ENCODE measurements around the gene CCDC88C. TPM values are rescaled to one million over a fixed set of nuclear protein-coding genes. Genes with fewer than 3 reads are reported as not detected.
A peak's percentile ranks its signal among the peaks of the same experiment; 100 is the strongest.
"Not testable (repeated sequence)": the region's sequence is repeated elsewhere in the genome, so short reads cannot be mapped to it uniquely, and the experiment has no call there.

The CCDC88C gene
- total RNA-seq, 1 donor from 2014 or later: 8.2 TPM

DNA sequence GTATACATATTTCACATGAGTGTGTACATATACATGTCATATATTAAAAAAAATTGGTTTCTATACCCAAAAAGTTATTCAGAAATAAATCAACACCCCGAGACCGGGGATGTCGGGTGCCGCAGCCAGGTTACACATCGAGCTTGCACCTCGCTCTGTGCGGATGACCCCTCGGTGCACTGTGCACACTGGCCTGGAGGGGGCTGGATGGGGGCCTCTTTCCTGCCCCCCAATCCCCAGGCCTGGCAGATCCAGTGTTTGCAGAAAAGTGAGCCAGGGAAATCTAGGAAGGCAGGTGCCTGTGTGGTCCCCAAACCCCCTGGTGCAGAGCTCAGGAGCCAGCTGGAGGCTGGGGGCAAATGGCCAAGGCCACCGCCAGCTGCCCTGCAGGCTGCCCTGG is 146.0 kb downstream of the CCDC88C start:
- no peak for DNase-seq (ENCODE audit: low read depth)

DNA sequence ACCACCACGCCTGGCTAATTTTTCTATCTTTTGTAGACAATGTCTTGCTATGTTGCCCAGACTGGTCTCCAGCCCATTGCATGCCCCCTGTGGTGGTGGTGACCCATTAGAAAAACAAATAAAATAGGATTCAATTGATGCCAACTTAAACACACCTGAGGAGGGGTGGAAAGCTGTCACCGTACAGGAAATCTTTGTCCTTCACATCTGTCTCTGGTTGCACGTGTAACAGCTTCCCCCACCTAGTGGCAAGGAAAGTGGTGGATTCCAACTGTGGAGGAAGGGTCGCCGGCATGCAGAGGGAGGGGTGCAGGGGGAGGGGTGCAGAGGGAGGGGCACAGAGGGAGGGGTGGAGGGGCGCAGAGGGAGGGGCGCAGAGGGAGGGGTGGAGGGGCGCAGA is 147.0 kb downstream of the CCDC88C start:
- no peak for DNase-seq (ENCODE audit: low read depth)

DNA sequence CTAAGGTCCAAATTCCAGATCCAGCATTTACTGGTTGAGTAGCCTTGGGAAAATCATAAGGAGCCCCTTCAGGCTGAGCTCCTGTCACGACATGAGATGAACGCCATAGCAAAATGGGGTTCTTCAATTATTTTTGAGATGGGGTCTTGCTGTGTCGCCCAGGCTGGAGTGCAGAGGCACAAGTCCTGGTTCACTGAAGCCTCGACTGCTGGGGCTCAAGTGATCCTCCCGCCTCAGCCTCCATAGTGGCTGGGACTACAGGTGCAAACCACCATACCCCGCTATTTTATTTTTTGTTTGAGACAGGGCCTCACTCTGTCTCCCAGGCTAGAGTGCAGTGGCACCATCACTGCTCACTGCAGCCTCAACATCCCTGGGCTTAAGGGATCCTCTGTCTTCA is 147.4 kb downstream of the CCDC88C start:
- DNase-seq (ENCODE audit: low read depth): no peak

DNA sequence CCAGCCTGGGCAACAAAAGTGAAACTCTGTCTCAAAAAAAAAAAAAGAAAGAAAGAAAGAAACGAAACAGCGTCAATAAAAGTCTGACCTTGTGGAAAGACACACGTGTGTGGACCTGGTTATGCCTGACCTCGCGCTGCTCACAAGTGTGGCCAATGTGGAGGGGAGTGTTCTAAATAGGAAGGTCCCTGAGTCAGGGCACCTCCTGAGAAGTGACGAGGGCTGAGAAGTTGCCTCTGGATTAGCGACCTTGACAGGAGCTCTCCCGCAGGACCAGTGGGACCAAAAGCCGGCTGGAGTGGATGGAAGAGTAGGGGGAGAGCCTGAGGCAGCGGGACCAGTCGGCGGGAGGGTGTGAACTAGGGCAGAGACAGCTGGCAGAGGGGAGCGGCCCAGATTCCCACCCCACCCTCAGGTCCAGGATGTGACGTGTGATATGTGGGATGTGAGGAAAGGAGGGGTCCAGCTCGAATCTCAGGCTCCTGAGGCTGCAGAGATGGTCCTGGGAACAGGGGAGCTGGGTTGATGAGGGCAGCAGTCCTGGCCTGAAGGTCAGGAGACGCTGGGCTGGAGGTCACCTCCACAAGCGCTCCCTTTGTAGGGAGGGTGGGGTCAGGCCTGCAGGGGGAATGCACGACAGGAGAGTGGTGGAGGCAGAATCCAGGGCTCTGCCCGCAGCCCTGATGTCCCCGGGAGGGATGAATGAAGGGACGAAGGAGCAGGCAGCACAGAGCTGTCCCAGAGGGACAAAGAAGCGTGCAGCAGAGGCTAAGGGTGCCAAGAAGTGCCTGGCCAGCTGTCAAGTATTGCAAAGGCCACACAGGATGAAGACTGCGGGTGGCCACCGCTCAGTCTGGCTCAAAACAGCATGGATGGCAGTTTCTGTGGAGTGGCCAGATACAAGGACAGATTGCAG is 148.3 kb downstream of the CCDC88C start:
- no peak for DNase-seq (ENCODE audit: low read depth)

DNA sequence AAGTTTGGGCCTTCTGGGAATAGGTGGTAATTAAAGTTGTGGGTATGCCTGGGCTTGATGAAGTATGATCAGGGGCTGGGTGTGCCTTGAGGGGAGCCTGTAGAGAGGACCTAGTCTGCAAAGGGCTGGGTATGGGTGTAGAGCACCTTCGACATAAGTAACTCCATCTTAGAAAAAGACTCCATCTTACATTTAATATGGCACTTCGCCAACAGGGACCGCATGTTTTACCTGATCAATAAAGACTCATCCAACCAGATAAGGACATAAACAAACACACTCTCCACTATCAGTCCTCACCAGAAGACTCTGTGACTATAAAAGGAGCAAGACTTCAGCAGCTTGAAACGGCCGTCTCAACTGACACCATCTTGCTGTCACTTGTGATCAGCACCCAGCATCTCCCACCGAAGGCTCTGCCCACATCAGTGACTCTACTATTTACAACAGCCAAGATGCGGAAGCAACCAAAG is 149.6 kb downstream of the CCDC88C start:
- no peak for DNase-seq (ENCODE audit: low read depth)

DNA sequence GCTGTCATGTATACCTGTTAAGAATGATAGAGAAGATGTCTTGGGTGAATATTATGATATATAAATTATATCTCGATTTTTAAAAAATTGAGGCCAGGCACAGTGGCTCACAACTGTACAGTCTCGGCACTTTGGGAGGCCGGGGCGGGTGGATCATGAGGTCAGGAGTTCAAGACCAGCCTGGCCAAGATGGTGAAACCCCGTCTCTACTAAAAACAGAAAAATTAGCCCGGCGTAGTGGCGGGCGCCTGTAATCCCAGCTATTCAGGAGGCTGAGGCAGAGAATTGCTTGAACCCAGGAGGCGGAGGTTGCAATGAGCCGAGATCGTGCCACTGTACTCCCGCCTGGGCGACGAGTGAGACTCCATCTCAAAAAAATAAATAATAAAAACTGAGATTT is 151.3 kb downstream of the CCDC88C start:
- DNase-seq (ENCODE audit: low read depth): not testable (repeated sequence)

DNA sequence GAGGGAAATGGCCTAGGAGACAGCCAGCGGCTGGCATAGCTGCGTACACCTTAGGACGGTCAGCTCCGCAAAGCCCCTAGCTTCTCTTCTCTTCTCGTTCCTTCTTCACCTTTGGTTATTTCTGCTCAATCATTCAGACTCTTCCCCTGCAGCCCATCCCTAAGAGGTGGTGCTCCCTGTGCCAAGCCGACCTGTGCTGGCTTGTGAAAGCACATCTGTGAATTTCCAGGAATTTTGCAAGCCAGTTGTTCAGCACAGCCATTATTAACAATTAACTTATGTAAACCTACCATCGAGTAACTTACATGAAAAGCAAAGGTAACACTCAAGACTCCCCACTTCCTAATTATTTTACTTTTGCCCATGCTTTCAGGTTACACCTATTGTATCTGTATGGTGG is 152.2 kb downstream of the CCDC88C start:
- no peak for DNase-seq (ENCODE audit: low read depth)

DNA sequence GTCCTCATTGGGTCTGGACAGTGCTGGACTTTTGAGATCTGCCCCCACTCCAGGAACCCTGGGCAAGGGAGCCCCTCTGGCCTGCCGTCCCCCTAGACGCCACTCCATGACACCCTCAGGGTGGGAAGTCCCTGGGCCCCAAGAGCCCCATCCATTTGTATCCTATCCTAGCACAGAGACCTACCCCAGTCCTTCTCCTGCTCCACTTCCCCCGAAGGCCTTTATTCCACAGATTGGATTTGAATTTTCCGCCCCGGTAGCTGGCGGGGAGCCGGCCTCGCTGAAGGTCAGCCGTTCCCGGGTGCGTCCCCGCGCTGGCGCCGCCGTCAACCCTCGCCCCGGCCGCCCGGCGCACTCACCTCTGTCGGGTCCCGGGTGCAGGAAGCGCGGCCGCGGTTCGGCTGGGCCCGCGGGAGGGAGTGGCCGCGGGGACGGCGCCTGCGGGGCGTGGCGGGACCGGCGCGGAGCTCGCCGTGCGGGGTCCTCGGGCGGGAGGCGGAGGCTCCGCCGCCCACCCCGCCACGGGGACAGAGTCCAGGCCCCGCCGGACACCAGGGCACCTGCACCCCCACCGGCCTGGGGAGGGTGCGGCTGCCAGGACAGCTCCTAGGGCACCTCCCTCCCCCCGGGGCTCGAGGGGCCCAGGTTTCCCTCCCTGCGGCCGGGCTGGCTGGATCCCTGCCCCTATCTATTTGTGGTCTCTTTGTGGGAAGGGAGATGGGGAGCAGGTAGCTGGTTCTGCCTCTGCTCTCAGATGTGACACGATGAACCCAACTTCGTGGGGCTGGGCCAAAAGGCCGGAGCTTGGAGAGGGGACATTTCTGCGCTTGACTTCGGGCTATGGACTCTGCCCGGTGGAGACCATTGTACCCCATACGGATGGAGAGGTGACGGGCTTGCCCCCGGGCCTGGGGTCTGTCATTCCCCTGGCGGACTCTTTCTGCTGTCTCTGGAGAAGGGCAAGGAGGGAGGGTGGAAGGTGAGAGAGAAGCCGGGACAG is 153.2 kb downstream of the CCDC88C start:
- DNase-seq (ENCODE audit: low read depth): no peak

DNA sequence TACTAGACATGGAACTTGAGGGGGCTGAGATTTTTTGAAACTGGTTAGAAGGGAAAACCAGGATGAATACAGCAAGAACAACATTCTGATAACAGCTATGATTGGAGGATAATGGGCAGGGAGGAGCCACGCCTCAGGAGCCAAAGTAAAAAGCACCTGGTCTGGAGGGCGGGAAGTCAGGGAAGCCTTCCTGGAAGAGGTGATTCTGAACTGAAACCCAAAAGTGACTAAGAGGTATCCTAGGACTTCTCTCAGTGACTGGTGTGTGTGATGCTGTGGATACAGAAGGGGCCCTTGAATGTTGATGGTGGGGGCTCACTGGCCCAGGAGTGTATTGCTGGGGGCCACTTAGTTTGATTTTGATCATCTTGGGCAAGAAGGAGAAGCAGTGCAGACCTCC is 154.3 kb downstream of the CCDC88C start:
- DNase-seq (ENCODE audit: low read depth): no peak

DNA sequence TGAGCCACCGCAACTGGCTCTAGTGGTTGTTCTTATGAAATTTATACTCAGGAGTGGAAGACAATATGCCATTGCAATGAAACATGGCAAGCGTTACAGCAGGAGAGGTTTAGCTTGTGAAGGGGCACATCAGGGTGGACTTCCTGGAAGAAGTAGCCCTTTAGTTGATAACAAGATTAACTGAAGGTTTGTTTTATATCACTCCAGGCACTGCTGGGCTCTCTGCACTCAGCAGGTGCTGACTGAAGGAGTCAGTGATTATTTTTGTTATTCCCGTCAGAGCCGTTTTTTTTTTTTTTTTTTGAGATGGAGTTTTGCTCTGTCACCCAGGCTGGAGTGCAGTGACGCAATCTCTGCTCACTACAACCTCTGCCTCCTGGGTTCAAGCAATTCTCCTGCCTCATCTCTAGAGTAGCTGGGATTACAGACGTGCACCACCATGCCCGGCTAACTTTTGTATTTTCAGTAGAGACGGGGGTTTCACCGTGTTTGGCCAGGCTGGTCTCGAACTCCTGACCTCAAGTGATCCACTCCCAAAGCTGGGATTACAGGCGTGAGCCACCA is 155.6 kb downstream of the CCDC88C start:
- no peak for DNase-seq (ENCODE audit: low read depth)

DNA sequence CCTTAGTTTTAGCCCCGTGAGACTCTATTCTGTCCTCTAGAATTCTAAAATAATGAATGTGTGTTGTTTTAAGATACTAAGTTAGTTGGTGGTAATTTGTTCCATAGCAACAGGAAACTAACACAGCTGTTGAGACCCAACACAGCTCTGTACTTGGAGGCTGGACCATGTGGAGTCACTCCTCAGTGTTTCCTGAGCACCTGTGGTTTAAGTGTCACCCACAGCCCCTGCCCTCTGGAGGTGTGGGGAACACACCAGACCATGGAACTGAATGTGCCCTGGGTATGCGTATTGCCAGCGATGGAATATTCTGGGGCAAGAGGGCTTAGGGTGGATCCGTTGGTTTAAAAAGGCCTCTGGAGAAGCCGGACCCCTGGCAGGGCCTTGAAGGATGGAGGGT is 156.5 kb downstream of the CCDC88C start:
- DNase-seq (ENCODE audit: low read depth): no peak

DNA sequence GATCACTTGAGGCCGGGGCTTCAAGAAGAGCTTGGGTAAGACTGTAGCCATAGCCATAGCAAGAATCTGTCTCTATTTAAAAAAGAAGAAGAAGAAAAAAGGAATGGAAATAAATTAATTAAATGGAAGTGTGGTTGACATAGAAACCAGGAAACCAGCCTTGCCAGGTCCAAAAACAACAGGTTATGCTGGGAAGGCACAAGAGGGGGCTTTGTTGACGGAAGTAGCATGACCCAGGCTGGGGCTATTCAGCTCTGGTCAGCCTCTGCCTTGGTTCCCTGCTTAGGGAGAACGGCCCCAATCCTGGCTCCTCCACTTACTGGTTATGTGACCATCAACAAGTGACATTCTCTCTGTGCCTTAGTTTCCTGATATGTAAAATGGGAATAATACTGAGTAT is 158.7 kb downstream of the CCDC88C start:
- DNase-seq (ENCODE audit: low read depth): no peak

DNA sequence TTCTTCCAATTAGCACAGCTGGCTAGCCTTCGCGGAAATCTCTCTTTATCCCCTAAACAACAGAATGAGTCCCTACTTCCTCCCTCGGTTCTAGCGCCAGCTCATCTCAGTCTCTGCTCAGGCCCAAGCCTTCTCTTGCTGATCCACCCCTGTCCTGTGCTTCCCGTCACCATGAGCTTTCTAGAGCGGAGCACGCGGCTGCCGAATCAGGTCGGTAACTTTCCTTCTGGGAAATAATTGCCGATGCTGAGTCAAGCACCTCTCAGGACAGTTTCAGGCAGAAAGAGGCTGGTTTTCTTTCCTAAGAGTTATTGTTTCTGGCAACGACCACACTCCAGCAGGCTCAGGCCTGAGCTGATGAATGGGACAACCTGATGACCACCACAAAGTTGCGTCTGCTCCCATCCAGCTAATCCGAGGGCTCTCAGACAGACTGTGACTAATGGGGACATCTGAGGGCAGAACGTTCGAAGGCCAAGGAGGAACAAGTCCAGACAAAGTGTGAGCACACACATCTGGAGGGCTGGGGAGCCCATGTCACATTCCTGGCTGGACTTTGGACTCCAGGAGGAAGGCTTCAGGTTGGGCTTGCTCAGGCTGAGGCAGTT is 159.5 kb downstream of the CCDC88C start:
- DNase-seq (ENCODE audit: low read depth): peak; percentile 63

DNA sequence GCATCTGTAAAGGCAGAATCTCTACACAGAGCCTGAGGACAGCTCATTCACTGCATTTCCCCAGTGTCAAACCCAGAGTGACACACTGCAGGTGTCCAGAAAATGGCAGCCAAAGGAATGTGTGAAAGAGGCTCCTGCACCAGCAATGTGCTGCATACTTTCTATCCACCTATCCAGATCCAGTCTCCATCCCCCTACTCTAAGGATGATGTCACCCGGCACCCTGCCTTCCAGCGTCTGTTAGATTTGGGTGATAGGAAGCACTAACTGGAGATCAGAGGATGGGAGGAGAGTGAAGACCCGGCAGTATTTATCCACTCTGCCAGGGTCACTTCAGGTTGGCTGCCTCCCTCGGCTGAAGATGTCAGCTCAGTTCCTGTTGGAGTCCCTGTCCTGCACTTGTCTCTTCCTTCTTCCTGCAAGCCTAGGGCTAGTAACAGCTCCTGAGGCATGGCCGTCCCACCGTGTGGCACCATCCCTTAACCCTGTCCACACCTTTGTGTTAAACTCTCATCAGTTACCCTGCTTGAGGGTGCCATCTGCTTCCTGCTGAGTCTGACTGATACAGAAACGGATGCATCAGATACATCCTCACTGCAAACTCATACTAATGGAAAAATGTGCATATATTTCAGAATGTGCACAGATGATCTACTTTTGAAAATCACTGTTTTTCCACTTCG is 160.2 kb downstream of the CCDC88C start:
- DNase-seq (ENCODE audit: low read depth): no peak

DNA sequence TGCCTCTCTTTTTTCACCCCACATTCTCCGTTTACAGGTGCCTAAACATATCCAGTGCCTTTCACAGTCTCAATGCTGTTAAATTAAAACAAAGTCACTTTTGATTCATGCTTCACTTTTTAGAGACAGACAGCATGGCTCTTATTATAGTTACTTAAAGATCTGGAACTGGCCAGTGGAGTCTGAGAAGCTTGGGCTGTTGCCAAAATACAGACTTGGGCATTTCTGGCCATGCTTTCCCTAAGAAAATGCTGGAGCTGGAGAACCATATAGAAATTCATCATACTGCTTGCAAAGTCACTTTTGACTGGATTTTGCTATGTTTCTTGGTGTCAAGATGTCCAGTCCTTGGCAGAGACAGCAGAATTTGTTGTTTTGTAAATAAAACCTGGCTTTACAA is 161.0 kb downstream of the CCDC88C start:
- DNase-seq (ENCODE audit: low read depth): no peak

DNA sequence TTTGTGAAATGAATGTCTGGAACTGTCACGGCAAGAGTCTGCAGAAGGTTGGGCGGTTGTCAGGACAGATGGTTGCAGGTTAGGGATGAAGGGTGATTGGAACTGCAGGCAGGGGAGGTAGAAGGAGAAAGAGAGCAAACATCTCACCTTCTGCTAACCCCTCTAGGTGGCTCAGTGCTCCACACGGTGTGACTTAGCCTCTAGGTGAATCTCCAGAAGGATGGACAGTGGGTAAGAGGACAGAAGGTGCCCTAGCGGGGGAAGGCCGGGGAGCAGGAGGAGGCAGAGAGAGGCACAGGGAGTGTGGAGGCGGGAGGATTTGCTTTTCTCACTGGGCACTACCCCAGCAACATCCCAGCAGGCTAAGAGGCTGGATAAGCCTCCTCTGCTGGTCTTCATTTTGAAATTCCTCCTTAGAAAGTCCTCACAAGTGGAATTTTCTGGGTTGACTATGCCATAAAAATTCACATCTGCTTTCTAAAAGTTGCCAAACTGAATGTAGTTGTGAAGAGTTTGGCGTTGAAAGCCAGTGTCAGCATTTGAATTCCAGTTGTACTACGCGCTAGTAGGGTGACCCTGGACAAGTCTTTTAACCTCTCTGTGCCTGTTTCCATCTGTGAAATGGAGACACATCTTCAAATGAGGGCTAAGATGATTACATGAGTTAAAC is 162.5 kb downstream of the CCDC88C start:
- DNase-seq (ENCODE audit: low read depth): no peak

DNA sequence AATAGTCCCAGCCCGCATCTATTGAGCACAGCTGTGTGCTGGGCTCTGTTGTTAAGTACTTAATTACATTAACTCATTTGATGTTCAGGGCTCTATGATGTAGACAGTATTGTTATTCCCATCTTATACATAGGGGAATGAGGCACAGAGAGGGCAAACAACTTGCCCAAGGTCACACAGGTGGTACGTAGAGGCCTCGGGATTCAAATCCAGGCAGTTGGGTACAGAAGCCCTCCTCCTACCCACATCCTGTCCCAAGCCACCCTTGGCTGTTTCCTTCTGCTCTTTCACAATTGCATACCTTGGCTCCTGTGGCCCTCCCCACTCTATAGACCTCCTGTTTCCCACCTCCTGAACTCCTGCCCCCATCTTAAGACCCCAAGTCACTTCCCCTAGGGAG is 163.2 kb downstream of the CCDC88C start:
- no peak for DNase-seq (ENCODE audit: low read depth)

DNA sequence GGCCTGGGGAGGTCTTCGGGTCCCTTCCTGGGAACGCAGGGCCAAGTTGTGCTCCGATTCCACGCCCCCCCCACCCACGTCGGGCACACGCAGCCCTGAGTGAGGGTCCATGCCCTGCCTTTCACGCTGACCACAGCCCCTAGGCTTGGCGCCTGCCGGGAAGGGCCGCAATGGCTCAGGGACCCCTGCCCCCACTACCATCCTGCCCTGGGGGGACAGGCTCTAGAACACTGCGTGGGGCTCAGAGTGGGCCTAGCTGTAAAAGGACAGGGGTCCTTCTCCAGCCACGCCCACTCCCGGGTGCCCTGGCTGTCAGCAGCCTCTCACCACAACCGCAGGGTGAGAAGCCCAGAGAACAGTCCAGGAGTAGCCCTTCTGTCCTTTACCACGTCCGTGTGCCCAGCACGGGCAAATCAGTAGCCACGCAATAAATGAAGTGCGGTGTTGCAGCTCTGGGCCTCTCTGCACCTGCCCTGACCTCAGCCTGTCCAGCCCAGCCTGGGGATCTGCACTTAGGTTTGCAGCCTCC is 163.8 kb downstream of the CCDC88C start:
- no peak for DNase-seq (ENCODE audit: low read depth)

DNA sequence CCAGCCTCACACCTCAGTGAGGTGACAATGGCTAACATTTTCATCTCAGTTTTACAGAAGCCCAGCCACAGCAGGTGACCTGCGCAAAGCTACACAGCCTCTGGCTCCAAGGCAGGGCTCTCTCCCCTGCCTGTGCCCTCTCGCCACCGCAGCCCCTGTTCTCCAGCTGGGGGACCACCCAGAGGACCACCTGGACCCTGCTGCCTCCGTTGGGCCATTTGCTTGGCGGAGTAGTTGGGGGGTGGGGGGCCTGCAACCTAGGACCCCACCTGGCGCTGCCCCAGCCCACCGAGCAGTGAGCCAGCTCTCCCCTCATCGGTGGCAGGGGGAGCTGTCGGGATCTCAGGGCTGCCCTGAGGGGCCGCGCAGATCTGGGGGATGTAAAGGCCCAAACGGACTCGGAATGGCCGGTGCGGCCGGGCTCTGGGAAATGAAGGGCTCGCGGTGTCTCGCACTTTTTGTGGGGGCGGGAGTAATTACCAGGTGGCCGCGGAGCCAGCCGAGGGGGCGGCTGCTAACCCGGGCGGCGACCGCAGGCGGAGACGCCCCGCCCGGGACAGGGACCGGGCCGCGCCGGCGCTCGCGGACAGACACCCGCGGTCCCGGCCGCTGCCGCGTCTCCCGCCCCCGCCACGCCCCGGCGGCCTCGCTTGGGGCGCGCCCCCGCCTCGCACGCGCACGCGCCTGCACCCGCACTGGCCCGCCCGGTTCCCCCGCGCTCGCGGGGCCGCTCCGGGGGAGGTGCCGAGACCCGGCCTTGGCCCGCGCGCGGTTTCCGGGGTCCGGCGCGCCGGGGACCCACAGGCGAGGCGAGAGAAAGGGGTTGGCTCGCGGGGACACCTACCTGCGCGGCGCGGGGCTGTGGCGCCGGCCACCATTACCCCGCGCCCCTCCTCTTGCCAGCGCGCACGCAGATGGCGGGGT is 164.5 kb downstream of the CCDC88C start:
- DNase-seq (ENCODE audit: low read depth): no peak
